ENCODE data around the gene ITGB3BP. TPM values are rescaled to one million over a fixed set of nuclear protein-coding genes. Genes with fewer than 3 reads are reported as not detected.

The ITGB3BP gene
- total RNA-seq, 1 experiment from 2014 or later: 50.2 TPM

GRCh38 chr1:63532727-63533126 lies 9.7 kb upstream of the ITGB3BP start:
- no peaks in the 10 kb centered on the region for H3K36me3 Mint-ChIP-seq
- DNase-seq (ENCODE audit: low spot score) (no peak), ATAC-seq (no peak)
- no peak for TF ChIP-seq HMGXB4 (CRISPR knock-in tag; IDR thresholded peaks at IDR 0.05)
- no peak for TF ChIP-seq JAZF1 (CRISPR knock-in tag; IDR thresholded peaks at IDR 0.05)
- no peak for TF ChIP-seq ZNF423 (CRISPR knock-in tag; IDR thresholded peaks at IDR 0.05)
- TF ChIP-seq NFATC4 (CRISPR knock-in tag; IDR thresholded peaks at IDR 0.05): no peak
- no peaks in the 10 kb centered on the region for H3K27me3 Mint-ChIP-seq (ENCODE audit: low read depth)
- ChIA-PET CTCF (interaction anchor here (0.6 kb wide), 2 partner anchors 38 to 372 kb away, joined by 3 read pairs; no protein-coding TSS in a partner anchor), POLR2A (interaction anchor here (0.5 kb wide), 1 partner anchor 88 kb away, joined by 3 read pairs; no protein-coding TSS in a partner anchor)
- H3K9me3 Mint-ChIP-seq: no peaks in the 10 kb centered on the region
- H3K4me1 Mint-ChIP-seq: peaks cover 13% of the 10 kb centered on the region
- no peak overlapping the region for H3K27ac Mint-ChIP-seq
- H3K4me3 Mint-ChIP-seq: no peak overlapping the region

- Mint-ChIP-seq H3K4me3 (peak overlapping the region; percentile 95), H3K27ac (no peak overlapping the region), H3K27me3 (ENCODE audit: low read depth) (no peaks in the 10 kb centered on the region), H3K36me3 (no peaks in the 10 kb centered on the region), H3K9me3 (no peaks in the 10 kb centered on the region), H3K4me1 (peaks cover 15% of the 10 kb centered on the region)
- no peak for TF ChIP-seq CREB1 (CRISPR knock-in tag; IDR thresholded peaks at IDR 0.05)
- no peak for TF ChIP-seq HMGXB4 (CRISPR knock-in tag; IDR thresholded peaks at IDR 0.05)
- no peak for TF ChIP-seq PREB (CRISPR knock-in tag; IDR thresholded peaks at IDR 0.05; ENCODE audit: borderline replicate concordance)
- TF ChIP-seq SOX15 (CRISPR knock-in tag; IDR thresholded peaks at IDR 0.05): no peak
- no peak for TF ChIP-seq ZNF423 (CRISPR knock-in tag; IDR thresholded peaks at IDR 0.05)
- TF ChIP-seq CTCF (IDR thresholded peaks at IDR 0.05): no peak
- no peak for TF ChIP-seq PRDM15 (CRISPR knock-in tag; IDR thresholded peaks at IDR 0.05)
- no peak for TF ChIP-seq JAZF1 (CRISPR knock-in tag; IDR thresholded peaks at IDR 0.05)
- no peak for TF ChIP-seq STAT6 (CRISPR knock-in tag; conservative IDR thresholded peaks at IDR 0.05; ENCODE audit: low read depth)
- no peak for TF ChIP-seq USF1 (CRISPR knock-in tag; IDR thresholded peaks at IDR 0.05)
- ChIA-PET CTCF (interaction anchor here (0.6 to 2.1 kb wide), 3 partner anchors 14 to 197 kb away, joined by 4 to 8 read pairs (median 6); no protein-coding TSS in a partner anchor), POLR2A (no interaction called here)
- DNase-seq (ENCODE audit: low spot score) (no peak), ATAC-seq (no peak)
Measured at GRCh38 chr1:63524201-63524600, 1.2 kb upstream of the ITGB3BP start.
